DND-41 (cell line): ENCODE measurements around the gene USP6.

ENCODE experiments used
- EZH2 ChIP-seq: IDR thresholded peaks from 3 replicates; pipeline ENCODE4 v1.6.1; 2012; ENCODE audit warnings: borderline replicate concordance, low read depth, mild to moderate bottlenecking, moderate library complexity, low read length, inconsistent platforms; ENCODE audit not compliant: severe bottlenecking
- TF ChIP-seq, protein P1 (sequence below): IDR thresholded peaks from 2 replicates; pipeline ENCODE4 v1.5.1; 2012; ENCODE audit warnings: borderline replicate concordance, low read length, moderate library complexity, mild to moderate bottlenecking; ENCODE audit not compliant: poor library complexity, severe bottlenecking; ENCODE audit errors: extremely low read depth

DNA sequence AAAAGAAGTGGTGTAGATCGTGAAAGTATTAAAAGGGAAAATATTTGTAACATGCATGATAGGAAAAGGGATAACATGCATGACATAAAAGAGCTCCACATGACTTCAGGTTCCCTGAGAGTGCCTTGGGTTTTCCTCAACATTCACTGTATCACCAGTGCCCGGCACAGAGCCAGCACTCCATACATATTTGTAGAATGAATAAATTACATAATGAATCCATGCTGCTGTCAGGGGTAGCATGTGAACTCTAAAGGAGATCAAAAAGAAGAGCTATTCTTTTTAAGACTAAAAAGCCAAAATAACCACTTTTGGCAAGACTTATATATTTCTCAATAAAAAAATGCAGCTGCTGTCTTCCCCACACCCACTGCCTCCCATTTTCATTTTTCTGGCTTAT is 78.5 kb downstream of the USP6 start:
- TF ChIP-seq, protein P1, sequence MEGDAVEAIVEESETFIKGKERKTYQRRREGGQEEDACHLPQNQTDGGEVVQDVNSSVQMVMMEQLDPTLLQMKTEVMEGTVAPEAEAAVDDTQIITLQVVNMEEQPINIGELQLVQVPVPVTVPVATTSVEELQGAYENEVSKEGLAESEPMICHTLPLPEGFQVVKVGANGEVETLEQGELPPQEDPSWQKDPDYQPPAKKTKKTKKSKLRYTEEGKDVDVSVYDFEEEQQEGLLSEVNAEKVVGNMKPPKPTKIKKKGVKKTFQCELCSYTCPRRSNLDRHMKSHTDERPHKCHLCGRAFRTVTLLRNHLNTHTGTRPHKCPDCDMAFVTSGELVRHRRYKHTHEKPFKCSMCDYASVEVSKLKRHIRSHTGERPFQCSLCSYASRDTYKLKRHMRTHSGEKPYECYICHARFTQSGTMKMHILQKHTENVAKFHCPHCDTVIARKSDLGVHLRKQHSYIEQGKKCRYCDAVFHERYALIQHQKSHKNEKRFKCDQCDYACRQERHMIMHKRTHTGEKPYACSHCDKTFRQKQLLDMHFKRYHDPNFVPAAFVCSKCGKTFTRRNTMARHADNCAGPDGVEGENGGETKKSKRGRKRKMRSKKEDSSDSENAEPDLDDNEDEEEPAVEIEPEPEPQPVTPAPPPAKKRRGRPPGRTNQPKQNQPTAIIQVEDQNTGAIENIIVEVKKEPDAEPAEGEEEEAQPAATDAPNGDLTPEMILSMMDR = no peak
- no peak for TF ChIP-seq EZH2
